Astrocyte (in vitro differentiated cells and primary cell): ENCODE results near the gene RANBP17. TPM values are rescaled to one million over a fixed set of nuclear protein-coding genes. Genes with fewer than 3 reads are reported as not detected.

Source experiments
- DNase-seq: peaks from one replicate; pipeline ENCODE4 v3.0.0-alpha.2; 2010; ENCODE audit warnings: low read depth
- FAIRE-seq: peaks from 2 replicates; lab custom pipeline; 2011; peaks lifted over from hg19 to GRCh38; lab: Jason Lieb, UNC
- H2AFZ ChIP-seq: 2 replicates; pipeline ENCODE4 v1.6.0; 2012; ENCODE audit warnings: low read depth, low read length, inconsistent platforms
- H3K27ac ChIP-seq: 2 replicates; pipeline ENCODE4 v1.5.1; 2011; ENCODE audit warnings: low read depth, low read length, inconsistent platforms
- H3K27me3 ChIP-seq: 2 replicates; pipeline ENCODE4 v1.6.0; 2011; ENCODE audit warnings: low read length, inconsistent platforms; ENCODE audit not compliant: insufficient read depth
- H3K36me3 ChIP-seq: 2 replicates; pipeline ENCODE4 v1.5.1; 2011; ENCODE audit warnings: low read length, inconsistent platforms; ENCODE audit not compliant: insufficient read depth
- H3K4me1 ChIP-seq: 2 replicates; pipeline ENCODE4 v1.5.1; 2011; ENCODE audit warnings: low read length, inconsistent platforms; ENCODE audit not compliant: insufficient read depth
- H3K4me2 ChIP-seq: 2 replicates; pipeline ENCODE4 v1.6.0; 2012; ENCODE audit warnings: low read length, inconsistent platforms
- H3K4me3 ChIP-seq: 2 replicates; pipeline ENCODE4 v1.5.1; 2011; ENCODE audit warnings: low read depth, mild to moderate bottlenecking, low read length, inconsistent platforms; ENCODE audit not compliant: insufficient read depth
- H3K79me2 ChIP-seq: 2 replicates; pipeline ENCODE4 v1.6.0; 2012; ENCODE audit warnings: mild to moderate bottlenecking, low read length, inconsistent platforms; ENCODE audit not compliant: insufficient read depth
- H3K9ac ChIP-seq: 2 replicates; pipeline ENCODE4 v1.6.0; 2012; ENCODE audit warnings: mild to moderate bottlenecking, low read length, inconsistent platforms
- H3K9me3 ChIP-seq: 2 replicates; pipeline ENCODE4 v1.5.1; 2012; ENCODE audit warnings: low read depth, mild to moderate bottlenecking, low read length, inconsistent platforms; ENCODE audit not compliant: insufficient read depth
- H4K20me1 ChIP-seq: 2 replicates; pipeline ENCODE4 v1.6.0; 2012; ENCODE audit warnings: low read length, inconsistent platforms; ENCODE audit not compliant: insufficient read depth
- H3K27ac Mint-ChIP-seq: one replicate; pipeline ENCODE4 v1.8.0; 2021; ENCODE audit warnings: mild to moderate bottlenecking, mixed read lengths; ENCODE audit not compliant: unreplicated experiment
- H3K27me3 Mint-ChIP-seq: one replicate; pipeline ENCODE4 v1.8.0; 2021; ENCODE audit warnings: low read depth, mixed read lengths; ENCODE audit not compliant: unreplicated experiment
- H3K36me3 Mint-ChIP-seq: one replicate; pipeline ENCODE4 v1.8.0; 2021; ENCODE audit warnings: low read depth, mixed read lengths; ENCODE audit not compliant: unreplicated experiment
- H3K4me1 Mint-ChIP-seq: one replicate; pipeline ENCODE4 v1.8.0; 2021; ENCODE audit warnings: low read depth, mixed read lengths; ENCODE audit not compliant: unreplicated experiment
- H3K4me3 Mint-ChIP-seq: one replicate; pipeline ENCODE4 v1.8.0; 2021; ENCODE audit warnings: mild to moderate bottlenecking, moderate library complexity, mixed read lengths; ENCODE audit not compliant: unreplicated experiment
- H3K9me3 Mint-ChIP-seq: one replicate; pipeline ENCODE4 v1.8.0; 2021; ENCODE audit warnings: mild to moderate bottlenecking, mixed read lengths; ENCODE audit not compliant: unreplicated experiment
- CTCF ChIP-seq: IDR thresholded peaks from 2 replicates; pipeline ENCODE4 v1.5.1; 2011; ENCODE audit warnings: low read depth, mild to moderate bottlenecking, inconsistent platforms, low read length, moderate library complexity; ENCODE audit not compliant: insufficient read depth
- EZH2 ChIP-seq: IDR thresholded peaks from 2 replicates; pipeline ENCODE4 v1.6.1; 2012; ENCODE audit warnings: mild to moderate bottlenecking, low read length, inconsistent platforms; ENCODE audit not compliant: insufficient read depth
- total RNA-seq: library from RNA; stranded (reverse); gene quantifications from 2 replicates; pipeline ENCODE4 v1.2.1, GENCODE V29; 2021

RANBP17 gene
- total RNA-seq, 1 donor from 2014 or later, result 16.2 TPM

DNA sequence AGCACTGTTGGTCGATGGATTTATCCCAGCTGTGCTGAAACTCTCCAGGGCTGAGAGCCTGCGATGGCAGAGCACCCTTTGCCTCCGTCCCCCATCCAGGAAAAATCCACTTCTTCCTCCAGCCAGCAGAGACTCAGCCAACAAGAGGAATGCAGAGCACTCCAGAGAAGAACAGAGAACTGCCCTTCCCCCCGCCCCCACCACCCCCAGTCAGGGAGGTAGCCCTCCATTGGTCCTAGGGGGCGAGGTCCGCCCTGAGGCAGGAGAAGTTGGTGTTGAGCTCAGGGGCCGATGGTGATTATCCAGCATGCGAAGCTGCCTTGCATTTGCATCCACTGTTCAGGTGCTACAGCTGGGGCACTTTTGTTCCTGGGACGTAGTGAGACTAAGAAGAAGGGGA lies 456.2 kb downstream of the RANBP17 start:
- Histone ChIP-seq H3K79me2 (no peaks in the 10 kb centered on the region), H3K9ac (no peak overlapping the region), H3K27ac (no peak overlapping the region), H3K27me3 (peaks cover 95% of the 10 kb centered on the region), H3K4me2 (no peak overlapping the region), H3K4me1 (peaks cover 2% of the 10 kb centered on the region), H3K9me3 (no peaks in the 10 kb centered on the region), H3K36me3 (no peaks in the 10 kb centered on the region), H4K20me1 (peaks cover 16% of the 10 kb centered on the region), H2AFZ (no peak overlapping the region), H3K4me3 (no peak overlapping the region)
- Mint-ChIP-seq H3K9me3 (peaks cover 16% of the 10 kb centered on the region), H3K36me3 (no peaks in the 10 kb centered on the region), H3K27me3 (peaks cover 88% of the 10 kb centered on the region), H3K4me3 (no peak overlapping the region), H3K4me1 (no peaks in the 10 kb centered on the region), H3K27ac (no peak overlapping the region)
- no peak for DNase-seq
- TF ChIP-seq CTCF, result no peak
- FAIRE-seq, result no peak

- Histone ChIP-seq H3K27me3 (peaks cover 85% of the 10 kb centered on the region), H3K4me2 (no peak overlapping the region), H3K27ac (no peak overlapping the region), H3K36me3 (no peaks in the 10 kb centered on the region), H3K4me3 (no peak overlapping the region), H3K9ac (no peak overlapping the region), H3K9me3 (no peaks in the 10 kb centered on the region), H2AFZ (no peak overlapping the region), H3K4me1 (no peaks in the 10 kb centered on the region), H4K20me1 (peaks cover 9% of the 10 kb centered on the region), H3K79me2 (no peaks in the 10 kb centered on the region)
- H3K9me3 Mint-ChIP-seq, result peaks cover 7% of the 10 kb centered on the region
- TF ChIP-seq CTCF (no peak), EZH2 (no peak)
- no peak for DNase-seq
- H3K4me3 Mint-ChIP-seq, result no peak overlapping the region
- H3K27ac Mint-ChIP-seq, result no peak overlapping the region
- no peaks in the 10 kb centered on the region for H3K4me1 Mint-ChIP-seq
- FAIRE-seq, result no peak
- H3K27me3 Mint-ChIP-seq, result peaks cover 86% of the 10 kb centered on the region
- H3K36me3 Mint-ChIP-seq, result no peaks in the 10 kb centered on the region
Observed at GRCh38 chr5:171321447-171321846, 459.6 kb downstream of the RANBP17 start.

DNA sequence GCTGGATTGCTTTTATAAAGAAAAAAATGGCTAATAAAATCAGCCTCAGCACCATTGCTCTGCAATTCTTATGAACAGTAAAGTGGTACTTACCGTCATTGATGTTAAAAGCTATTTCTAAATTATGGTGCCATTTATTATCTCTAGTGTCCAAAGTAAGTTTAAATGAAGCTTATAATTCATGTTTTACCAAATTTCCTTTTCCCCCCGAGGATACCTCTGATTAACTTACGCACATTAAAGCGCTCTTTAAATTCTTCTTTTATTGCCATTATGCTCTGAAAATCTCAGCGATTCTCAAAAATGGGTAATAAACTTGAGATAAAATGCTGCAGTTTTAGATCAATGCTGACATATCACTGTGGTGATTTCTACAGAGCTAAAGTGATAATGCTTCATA lies 460.7 kb downstream of the RANBP17 start:
- no peaks in the 10 kb centered on the region for H3K4me1 ChIP-seq
- DNase-seq, result no peak
- H3K4me2 ChIP-seq, result no peak overlapping the region
- no peak for TF ChIP-seq EZH2
- TF ChIP-seq CTCF, result no peak
- no peak for FAIRE-seq
- H3K4me1 Mint-ChIP-seq, result no peaks in the 10 kb centered on the region
- peaks cover 3% of the 10 kb centered on the region for H3K9me3 Mint-ChIP-seq
- no peaks in the 10 kb centered on the region for H3K36me3 Mint-ChIP-seq
- no peak overlapping the region for H3K27ac ChIP-seq
- no peak overlapping the region for H3K4me3 Mint-ChIP-seq
- peaks cover 83% of the 10 kb centered on the region for H3K27me3 Mint-ChIP-seq
- no peak overlapping the region for H2AFZ ChIP-seq
- no peak overlapping the region for H3K27ac Mint-ChIP-seq
- H3K36me3 ChIP-seq, result no peaks in the 10 kb centered on the region
- H4K20me1 ChIP-seq, result peaks cover 3% of the 10 kb centered on the region
- H3K79me2 ChIP-seq, result no peaks in the 10 kb centered on the region
- no peak overlapping the region for H3K4me3 ChIP-seq
- H3K9ac ChIP-seq, result no peak overlapping the region
- H3K9me3 ChIP-seq, result no peaks in the 10 kb centered on the region
- peaks cover 80% of the 10 kb centered on the region for H3K27me3 ChIP-seq
